Measurements from ENCODE around the gene REXO1. TPM values are rescaled to one million over a fixed set of nuclear protein-coding genes. Genes with fewer than 3 reads are reported as not detected.

Gene REXO1
- total and polyA plus RNA-seq, 2 donors (not counting 1 experiment from before 2014, with no cell fraction given) = 6.1 to 6.8 TPM

DNA sequence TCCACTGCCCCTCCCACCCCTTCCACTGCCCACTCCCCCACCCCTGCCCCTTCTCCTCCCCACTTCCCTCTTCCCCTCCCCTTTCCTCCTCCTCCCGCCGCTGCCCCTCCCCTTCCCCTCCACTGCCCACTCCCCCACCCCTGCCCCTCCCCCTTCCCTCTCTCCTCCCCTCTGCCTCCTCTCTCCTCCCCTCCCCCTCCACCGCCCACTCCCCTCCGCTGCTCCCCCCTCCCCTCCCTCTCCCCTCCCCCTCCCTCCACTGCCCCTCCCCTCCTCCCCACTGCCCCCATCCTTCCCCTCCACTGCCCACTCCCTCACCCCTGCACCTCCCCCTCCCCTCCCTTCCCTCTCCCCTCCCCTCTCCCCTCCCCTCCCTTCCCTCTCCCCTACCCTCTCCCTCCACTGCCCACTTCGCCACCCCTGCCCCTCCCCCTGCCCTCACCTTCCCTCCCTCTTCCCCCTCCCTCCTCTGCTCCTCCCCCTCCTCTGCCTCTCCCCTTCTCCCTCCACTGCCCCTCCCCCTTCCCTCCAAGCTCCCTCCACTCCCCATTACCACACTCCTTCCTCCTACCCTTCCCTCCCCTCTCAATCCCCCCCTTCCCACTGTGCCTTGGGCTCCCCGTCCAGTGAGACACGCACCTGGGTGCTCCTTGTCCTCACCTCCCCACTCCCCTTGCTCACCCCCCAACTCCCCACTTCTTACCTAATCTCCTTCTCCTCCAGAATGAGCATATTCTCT lies 58.1 kb downstream of the REXO1 start:
- H3K9me3 ChIP-seq (ENCODE audit: control insufficient read depth, insufficient read depth, low read depth, low read length) = no peaks in the 10 kb centered on the region
- DNase-seq (ENCODE audit: low read depth in 2 of 2) = no peak
- H3K4me1 ChIP-seq (ENCODE audit: control insufficient read depth, extremely low read depth, insufficient read depth, low read length) = no peaks in the 10 kb centered on the region
- H3K9ac ChIP-seq (ENCODE audit: insufficient read depth, low read length) = no peak overlapping the region
- no peaks in the 10 kb centered on the region for H4K20me1 ChIP-seq (ENCODE audit: control insufficient read depth, extremely low read depth, insufficient read depth, low read length)
- H3K36me3 ChIP-seq (ENCODE audit: control insufficient read depth, insufficient read depth, low read length) = no peaks in the 10 kb centered on the region
- H3K79me2 ChIP-seq (ENCODE audit: control insufficient read depth, insufficient read depth, low read length) = no peaks in the 10 kb centered on the region
- H3K27me3 ChIP-seq (ENCODE audit: control insufficient read depth, insufficient read depth, low read length) = no peaks in the 10 kb centered on the region
- no peak overlapping the region for H2AFZ ChIP-seq (ENCODE audit: low read length)
- no peak for TF ChIP-seq EZH2 (IDR thresholded peaks at IDR 0.05; ENCODE audit: low read length, missing control alignments)
- TF ChIP-seq, protein P1, sequence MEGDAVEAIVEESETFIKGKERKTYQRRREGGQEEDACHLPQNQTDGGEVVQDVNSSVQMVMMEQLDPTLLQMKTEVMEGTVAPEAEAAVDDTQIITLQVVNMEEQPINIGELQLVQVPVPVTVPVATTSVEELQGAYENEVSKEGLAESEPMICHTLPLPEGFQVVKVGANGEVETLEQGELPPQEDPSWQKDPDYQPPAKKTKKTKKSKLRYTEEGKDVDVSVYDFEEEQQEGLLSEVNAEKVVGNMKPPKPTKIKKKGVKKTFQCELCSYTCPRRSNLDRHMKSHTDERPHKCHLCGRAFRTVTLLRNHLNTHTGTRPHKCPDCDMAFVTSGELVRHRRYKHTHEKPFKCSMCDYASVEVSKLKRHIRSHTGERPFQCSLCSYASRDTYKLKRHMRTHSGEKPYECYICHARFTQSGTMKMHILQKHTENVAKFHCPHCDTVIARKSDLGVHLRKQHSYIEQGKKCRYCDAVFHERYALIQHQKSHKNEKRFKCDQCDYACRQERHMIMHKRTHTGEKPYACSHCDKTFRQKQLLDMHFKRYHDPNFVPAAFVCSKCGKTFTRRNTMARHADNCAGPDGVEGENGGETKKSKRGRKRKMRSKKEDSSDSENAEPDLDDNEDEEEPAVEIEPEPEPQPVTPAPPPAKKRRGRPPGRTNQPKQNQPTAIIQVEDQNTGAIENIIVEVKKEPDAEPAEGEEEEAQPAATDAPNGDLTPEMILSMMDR (conservative IDR thresholded peaks at IDR 0.05 in 1 of 2, IDR thresholded peaks at IDR 0.05 in 1 of 2; ENCODE audit: low read depth in 1 of 2, low read length in 2 of 2) = no peak
- H3K27ac ChIP-seq (ENCODE audit: insufficient read depth, low read length) = no peak overlapping the region
- no peak overlapping the region for H3K4me2 ChIP-seq (ENCODE audit: extremely low read depth, insufficient read depth, low read length)
- H3K4me3 ChIP-seq (replicated peaks in 1 of 4; ENCODE audit: control extremely low read depth in 1 of 4, insufficient read depth in 1 of 4, low read depth in 3 of 4, low read length in 4 of 4) = no peak overlapping the region

DNA sequence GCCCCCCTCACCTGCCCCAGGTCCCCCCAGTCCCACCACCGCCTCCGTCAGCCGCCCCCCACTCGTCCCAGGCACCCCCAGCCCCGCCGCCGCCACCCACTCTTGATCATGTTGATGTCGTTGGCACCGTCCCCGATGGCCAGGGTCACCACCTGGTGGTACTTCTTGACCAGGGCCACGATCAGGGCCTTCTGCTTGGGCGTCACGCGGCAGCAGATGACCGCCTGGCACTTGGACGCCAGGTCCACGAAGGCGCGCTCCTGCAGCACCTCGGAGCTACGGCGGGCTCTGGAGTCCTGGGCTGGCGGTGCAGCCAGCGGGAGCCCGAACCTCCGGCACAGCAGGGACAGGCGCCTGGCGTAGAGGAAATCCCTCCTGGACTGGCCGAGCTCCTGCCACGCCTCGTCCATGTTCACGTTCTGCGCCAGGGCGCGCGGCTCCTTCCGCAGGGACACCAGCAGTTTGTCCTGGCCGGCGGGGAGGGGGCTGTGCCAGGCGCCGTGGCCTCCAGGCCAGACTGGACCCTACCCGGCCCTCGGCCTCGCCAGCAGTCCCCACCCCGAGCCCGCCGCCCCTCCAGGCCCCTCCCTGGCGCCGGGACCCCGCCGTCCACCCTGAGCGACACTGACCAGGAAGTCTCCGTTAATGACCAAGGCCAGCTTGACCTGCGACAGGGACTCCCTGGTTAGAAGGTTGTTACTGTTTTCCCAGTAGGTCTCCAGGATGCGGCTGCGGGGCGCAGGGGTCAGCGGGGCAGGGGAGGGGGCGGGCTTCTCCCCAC lies 58.8 kb downstream of the REXO1 start:
- Histone ChIP-seq H3K9ac (ENCODE audit: insufficient read depth, low read length) (no peak overlapping the region), H3K27ac (ENCODE audit: insufficient read depth, low read length) (no peak overlapping the region), H3K36me3 (ENCODE audit: control insufficient read depth, insufficient read depth, low read length) (no peaks in the 10 kb centered on the region), H3K9me3 (ENCODE audit: control insufficient read depth, insufficient read depth, low read depth, low read length) (no peaks in the 10 kb centered on the region), H3K27me3 (ENCODE audit: control insufficient read depth, insufficient read depth, low read length) (no peaks in the 10 kb centered on the region), H3K4me2 (ENCODE audit: extremely low read depth, insufficient read depth, low read length) (peak overlapping the region; percentile 35), H3K4me3 (replicated peaks in 1 of 4; ENCODE audit: control extremely low read depth in 1 of 4, insufficient read depth in 1 of 4, low read depth in 3 of 4, low read length in 4 of 4) (no peak overlapping the region), H4K20me1 (ENCODE audit: control insufficient read depth, extremely low read depth, insufficient read depth, low read length) (no peaks in the 10 kb centered on the region), H2AFZ (ENCODE audit: low read length) (no peak overlapping the region), H3K79me2 (ENCODE audit: control insufficient read depth, insufficient read depth, low read length) (no peaks in the 10 kb centered on the region), H3K4me1 (ENCODE audit: control insufficient read depth, extremely low read depth, insufficient read depth, low read length) (no peaks in the 10 kb centered on the region)
- DNase-seq (ENCODE audit: low read depth in 2 of 2) = no peak
- TF ChIP-seq, protein P1 (conservative IDR thresholded peaks at IDR 0.05 in 1 of 2, IDR thresholded peaks at IDR 0.05 in 1 of 2; ENCODE audit: low read depth in 1 of 2, low read length in 2 of 2) = no peak
- TF ChIP-seq EZH2 (IDR thresholded peaks at IDR 0.05; ENCODE audit: low read length, missing control alignments) = no peak

DNA sequence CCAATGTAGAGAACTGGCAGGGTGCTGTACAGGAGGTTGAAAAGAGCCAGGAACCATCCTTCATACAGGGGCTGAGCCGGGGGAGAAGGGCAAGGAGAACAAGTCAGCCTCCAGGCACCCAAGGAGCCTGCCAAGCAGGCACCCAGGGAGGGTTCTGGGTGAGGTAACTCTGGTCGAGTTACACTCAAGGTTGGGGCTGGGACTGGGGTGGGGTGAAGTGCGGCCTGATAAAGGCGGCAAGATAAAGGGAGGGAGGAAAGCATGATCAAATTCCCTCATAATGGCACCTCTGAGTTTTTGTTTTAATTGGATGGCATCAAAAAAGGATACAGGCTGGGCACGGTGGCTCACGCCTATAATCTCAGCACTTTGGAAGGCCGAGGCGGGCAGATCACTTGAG lies 61.2 kb downstream of the REXO1 start:
- H3K4me3 ChIP-seq (replicated peaks in 1 of 4; ENCODE audit: control extremely low read depth in 1 of 4, insufficient read depth in 1 of 4, low read depth in 3 of 4, low read length in 4 of 4) = no peak overlapping the region
- peaks cover 6% of the 10 kb centered on the region for H3K27me3 ChIP-seq (ENCODE audit: control insufficient read depth, insufficient read depth, low read length)
- no peak overlapping the region for H3K9ac ChIP-seq (ENCODE audit: insufficient read depth, low read length)
- H3K79me2 ChIP-seq (ENCODE audit: control insufficient read depth, insufficient read depth, low read length) = no peaks in the 10 kb centered on the region
- H3K4me2 ChIP-seq (ENCODE audit: extremely low read depth, insufficient read depth, low read length) = no peak overlapping the region
- H3K36me3 ChIP-seq (ENCODE audit: control insufficient read depth, insufficient read depth, low read length) = no peaks in the 10 kb centered on the region
- TF ChIP-seq, protein P1 (conservative IDR thresholded peaks at IDR 0.05 in 1 of 2, IDR thresholded peaks at IDR 0.05 in 1 of 2; ENCODE audit: low read depth in 1 of 2, low read length in 2 of 2) = no peak
- TF ChIP-seq EZH2 (IDR thresholded peaks at IDR 0.05; ENCODE audit: low read length, missing control alignments) = no peak
- no peaks in the 10 kb centered on the region for H3K4me1 ChIP-seq (ENCODE audit: control insufficient read depth, extremely low read depth, insufficient read depth, low read length)
- H2AFZ ChIP-seq (ENCODE audit: low read length) = no peak overlapping the region
- H4K20me1 ChIP-seq (ENCODE audit: control insufficient read depth, extremely low read depth, insufficient read depth, low read length) = no peaks in the 10 kb centered on the region
- DNase-seq (ENCODE audit: low read depth in 2 of 2) = no peak
- no peaks in the 10 kb centered on the region for H3K9me3 ChIP-seq (ENCODE audit: control insufficient read depth, insufficient read depth, low read depth, low read length)
- H3K27ac ChIP-seq (ENCODE audit: insufficient read depth, low read length) = no peak overlapping the region
